Activated CD4-positive, CD25-positive, alpha-beta regulatory T cell treated with anti-CD3 and anti-CD28 coated beads, Interleukin-2, amount 50 U/mL, for 24 hours (primary cell): ENCODE measurements around the gene MLKL.

Source experiments
- ATAC-seq, 2 donors: fragments of 150-1000 bp; cut with Tn5 transposase; one replicate each; pipeline ENCODE4 v1.10.0; 2021; ENCODE audit warnings: mild to moderate bottlenecking in 1 of 2, moderate library complexity in 1 of 2

Gene MLKL

DNA sequence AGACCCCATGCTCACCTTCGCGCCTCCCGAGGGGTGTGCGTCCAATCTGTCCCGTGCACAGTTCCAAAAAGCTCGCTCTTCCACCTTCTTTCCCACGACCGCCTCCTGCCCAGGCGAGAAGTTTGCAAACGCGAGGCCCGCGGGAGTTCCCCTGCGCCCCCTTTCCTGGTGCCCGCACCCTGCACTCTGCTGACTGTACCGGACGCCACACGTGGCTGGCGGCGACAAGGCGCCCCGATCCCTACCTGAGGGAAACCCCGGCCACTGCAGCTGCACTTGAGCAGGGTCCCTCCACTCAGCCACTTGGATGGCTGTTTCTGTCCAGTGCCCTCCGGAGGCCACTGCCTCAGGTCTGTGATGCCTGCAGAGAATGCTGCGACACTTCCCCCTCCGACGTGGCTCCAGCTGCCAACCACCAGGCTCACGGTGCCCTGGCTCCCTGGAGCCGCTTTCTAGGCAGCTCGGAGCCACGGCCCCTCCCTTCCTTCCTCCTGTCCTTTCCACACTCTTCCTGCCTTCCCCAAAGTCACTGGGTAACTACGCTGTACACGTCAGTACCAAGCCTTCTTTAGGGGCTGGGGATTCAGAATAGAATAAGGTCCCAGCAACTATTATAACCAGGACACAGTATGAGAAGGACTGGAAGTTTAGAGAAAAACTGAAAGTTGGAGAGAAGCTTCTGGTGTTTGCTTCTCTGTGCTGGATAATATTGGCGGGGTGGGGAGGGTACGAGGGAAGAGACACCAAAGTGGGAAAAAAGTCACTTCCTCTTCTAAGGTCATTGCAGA, at the start of gene MLKL:
Gene MLKL, minus strand, starts transcription at position 425 of the 788 bp plus-strand sequence. CDS start 5,105 bp downstream, outside the sequence.
- ATAC-seq: peak; percentile 55 to 61

DNA sequence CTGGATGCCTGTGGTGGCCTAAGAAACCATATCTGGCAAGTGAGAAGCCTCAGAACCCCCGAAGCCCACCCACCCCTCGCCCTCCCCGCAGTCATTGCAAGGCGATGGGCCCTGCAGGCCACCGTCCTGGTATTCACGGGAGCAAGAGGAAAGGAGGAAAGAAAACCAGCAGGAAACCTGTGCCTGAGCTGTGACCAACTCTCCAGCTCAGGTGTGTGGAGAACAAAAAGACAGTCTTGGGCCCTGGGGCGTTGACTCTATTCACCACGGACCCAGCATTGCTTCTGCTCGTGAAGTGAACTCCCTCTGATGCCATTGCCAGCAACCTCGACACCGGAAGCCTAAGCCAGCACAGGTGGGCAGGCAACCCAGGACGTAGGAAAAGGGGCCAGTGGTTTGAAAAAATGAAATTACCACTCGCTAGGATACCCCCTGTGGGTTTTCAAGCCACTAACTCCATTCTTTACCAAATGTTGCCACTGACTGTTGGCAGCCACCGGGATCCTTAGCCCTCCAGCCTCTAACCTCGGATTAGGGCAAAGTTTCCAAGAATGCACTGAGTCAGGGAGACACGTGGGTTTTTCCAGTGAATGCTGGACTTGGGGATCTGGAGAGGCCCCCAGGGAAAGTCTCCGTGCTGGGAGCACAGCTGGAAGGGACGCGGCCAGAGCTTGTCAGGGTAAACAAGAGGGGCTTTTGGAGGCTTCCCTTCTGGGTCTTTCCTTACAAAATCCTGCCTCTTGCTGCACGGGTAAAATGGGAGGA, 48.8 kb upstream of the MLKL start:
- no peak for ATAC-seq

GRCh38 chr16:74748616-74749026, 48.0 kb upstream of the MLKL start:
- ATAC-seq: no peak

DNA sequence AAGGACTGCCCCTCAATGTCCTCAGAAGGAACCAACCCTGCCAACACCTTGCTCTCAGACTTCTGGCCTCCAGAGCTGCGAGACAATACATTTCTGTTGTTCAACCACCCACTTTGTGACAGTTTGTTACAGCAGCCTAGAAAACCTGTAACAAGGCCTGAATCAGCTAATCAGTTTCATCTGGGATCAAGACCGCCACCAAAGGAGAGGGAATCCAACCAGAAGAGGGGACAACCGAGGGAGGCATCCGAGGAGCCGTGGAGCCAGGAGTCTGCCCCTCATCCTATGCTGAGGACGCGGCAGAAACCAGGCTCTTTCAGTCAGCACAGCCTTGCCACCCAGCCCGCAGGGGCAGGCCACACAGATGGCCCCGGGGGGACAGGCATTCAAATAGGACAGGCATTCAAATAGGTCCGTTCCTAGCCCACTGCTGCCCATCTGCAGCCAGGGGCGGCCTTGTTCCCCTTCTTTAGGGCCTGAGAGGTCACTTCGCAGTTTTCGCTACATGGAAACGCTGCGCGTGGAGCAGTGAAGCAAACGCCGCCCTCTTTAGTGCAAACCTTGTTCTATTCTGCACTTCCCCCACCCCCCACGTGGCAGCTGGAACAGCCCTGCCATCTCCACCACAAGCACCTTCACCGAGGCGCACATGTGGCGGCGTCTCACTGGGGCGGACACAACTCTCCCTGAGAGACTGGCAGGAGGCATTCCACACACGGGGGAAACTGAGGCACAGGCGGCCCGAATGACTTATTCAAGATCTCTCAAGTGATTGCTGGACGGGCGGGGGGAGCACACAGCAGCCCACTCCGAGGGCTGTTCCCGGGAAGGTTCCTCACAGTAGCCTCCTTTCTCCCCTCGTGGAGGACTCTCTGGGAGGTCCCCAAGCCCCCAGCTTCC, 47.3 kb upstream of the MLKL start:
- no peak for ATAC-seq

DNA sequence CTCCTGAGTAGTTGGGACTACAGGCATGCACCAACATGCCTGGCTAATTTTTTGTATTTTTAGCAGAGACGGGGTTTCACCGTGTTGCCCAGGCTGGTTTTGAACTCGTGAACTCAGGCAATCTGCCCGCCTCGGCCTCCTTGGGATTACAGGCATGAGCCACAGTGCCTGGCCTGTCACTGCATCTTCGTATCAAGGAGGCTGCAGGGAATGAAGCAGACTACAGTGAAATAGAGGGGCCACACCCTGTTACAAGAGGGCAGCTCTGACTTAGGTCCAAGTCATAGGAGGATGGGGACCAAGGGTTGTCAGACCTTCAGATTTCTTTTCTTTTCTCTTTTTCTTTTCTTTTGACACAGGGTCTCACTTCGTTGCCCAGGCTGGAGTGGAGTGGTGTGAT, 45.3 kb upstream of the MLKL start:
- ATAC-seq: no peak

- no peak for ATAC-seq
Observed at GRCh38 chr16:74745109-74745615, 44.5 kb upstream of the MLKL start.

GRCh38 chr16:74744566-74744965, 43.9 kb upstream of the MLKL start:
- ATAC-seq: no peak

DNA sequence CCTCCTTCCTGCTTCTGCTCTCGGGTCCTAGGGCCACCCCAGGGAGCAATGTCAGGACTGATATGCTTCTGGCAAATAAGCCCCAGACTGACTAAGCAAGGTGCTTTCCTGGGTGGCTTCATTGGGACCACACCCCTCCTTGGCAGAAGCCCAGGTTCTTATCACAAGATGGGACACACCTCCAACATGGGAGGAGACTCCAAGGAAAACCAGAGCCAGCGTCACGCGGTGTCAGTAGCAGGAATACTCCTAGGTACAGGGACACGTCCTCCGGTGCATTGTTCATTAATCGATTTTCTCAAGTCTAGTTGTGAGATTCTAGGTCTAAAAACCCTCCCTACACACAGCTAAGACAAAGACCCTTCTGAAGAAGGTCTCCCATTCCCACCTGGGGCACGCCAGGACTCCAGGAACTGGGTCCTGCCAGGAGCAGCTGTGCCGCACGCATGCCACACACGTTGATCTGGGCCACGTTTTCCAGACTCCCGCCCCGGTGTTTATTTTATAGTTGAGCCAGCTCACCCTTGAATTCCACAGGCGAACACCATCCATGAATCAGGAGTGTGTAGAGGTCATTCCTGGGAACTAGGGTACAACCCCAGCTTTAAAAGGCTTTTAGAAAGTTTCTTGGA, 43.1 kb upstream of the MLKL start:
- no peak for ATAC-seq

- ATAC-seq: no peak
Observed at GRCh38 chr16:74743045-74743667, 42.5 kb upstream of the MLKL start.

- ATAC-seq: no peak
Observed at GRCh38 chr16:74742051-74742481, 41.4 kb upstream of the MLKL start.

- no peak for ATAC-seq
Observed at GRCh38 chr16:74740795-74741304, 40.2 kb upstream of the MLKL start.

DNA sequence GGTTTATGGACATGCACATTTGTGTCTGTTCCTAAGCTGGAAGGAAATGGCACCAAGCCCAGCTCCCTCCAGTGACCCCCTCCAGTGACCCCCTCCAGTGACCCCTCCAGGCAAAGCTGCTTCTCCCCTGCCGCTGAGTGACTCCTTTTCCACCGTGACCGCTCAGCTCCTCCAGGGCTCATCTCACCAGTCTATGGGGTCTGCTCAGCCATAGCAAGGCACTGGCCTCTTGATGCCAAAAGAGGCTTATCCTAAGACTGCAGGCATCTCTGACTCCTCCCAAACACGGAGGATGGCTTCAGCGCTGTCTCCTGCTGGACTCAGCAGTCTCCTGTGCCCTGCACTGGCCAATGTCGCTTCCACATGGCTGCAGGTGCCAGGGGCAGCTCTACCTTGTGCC, 38.6 kb upstream of the MLKL start:
- ATAC-seq: no peak

- no peak for ATAC-seq
Observed at GRCh38 chr16:74738816-74739215, 38.2 kb upstream of the MLKL start.

- ATAC-seq: no peak
Observed at GRCh38 chr16:74738113-74738541, 37.5 kb upstream of the MLKL start.

DNA sequence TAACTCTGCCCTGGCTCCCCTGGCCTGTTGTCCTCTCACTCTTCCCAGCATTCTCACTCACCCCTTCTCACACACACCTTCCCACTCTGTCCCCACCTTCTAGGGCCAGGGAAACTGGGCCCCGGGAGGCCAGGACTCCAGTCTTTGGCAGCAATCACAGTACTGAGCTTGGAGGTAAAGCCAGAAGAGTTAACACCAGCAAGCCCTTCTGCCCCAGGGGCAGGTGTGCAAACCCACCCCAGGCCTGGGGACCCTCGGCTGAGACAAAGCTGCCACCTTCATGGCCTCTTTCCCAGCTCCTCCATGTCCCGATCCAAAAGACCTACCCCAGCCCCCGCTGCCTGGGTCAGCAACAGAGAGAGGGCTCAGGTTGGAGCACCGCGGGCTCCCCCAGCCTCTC, 36.9 kb upstream of the MLKL start:
- no peak for ATAC-seq

DNA sequence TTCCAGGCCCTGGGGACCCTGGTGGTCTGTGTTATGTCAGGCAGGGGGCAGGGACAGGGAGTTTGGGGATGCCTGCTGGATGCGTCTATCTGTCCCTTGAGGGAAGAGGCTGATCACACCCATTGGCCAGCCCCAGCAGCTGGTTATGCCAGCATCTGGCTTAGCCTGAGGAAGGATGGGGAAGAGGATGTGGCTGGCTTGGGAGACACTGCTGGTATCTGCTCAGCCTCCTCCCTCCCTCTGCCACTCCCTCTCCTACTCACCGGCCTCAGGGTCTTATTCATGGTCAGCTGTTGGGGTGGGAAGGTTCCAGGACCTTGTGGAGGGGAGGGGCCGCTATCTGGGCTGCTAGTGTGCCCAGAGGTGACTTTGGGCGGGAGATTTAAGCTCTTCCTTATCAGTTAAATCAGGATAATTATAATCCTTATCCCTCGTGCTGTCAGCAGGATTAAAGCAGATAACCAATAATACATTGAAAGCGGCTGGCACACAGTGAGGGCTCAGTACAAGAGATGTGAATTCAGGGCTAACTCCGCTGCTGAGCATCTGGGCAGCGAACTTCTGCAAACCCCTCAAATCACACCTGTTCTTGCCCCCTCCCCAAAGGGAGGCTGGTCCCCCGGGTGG, 36.0 kb upstream of the MLKL start:
- no peak for ATAC-seq

GRCh38 chr16:74735554-74735953, 34.9 kb upstream of the MLKL start:
- ATAC-seq: no peak

DNA sequence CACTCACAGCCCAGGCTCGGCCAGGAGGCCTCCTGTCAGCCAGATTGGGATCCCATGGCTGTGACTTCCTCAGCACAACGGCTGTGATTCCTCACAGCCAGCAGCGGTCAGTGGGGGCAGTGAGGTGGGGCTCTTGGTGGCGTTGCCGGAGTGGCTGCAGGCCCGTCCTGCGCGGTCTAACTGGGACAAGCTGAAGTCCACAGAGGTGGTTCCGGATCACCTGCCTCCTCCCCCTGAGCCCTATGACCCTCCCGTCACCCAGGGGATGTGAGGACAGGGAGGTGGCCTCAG, 34.4 kb upstream of the MLKL start:
- no peak for ATAC-seq

- no peak for ATAC-seq
Observed at GRCh38 chr16:74734361-74735161, 33.9 kb upstream of the MLKL start.

DNA sequence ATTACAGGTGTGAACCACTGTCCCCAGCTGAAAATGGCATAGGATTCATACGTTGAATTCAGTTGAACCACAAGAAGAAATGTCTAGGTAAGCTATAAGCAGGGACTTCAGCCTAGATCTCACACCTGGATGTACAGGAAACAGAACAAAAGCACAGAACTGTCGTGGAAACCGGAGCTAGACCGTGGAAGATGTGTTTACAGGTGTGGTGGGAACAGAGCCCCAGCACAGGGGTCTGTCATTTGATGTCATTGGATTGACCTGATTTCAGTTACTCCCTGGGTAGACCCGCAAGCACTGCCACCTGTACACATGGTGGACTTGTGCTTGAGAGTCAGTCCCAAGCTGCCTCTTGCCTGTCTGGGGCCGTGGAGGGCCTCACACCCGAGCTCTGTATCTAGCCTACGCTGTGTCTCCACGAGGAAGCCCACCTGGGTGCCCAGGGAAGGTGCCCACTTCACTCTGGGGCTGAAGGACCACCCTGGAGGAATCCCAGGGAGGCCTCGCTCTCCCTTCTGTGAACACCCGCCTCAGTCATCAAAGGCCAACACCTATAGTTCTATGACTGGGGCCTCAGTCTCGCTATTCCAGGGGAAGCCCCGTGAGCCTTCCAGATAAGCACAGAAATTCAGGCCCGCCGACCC, 32.2 kb upstream of the MLKL start:
- no peak for ATAC-seq
